Measurements from ENCODE around the gene PTPRF. TPM values are rescaled to one million over a fixed set of nuclear protein-coding genes. Genes with fewer than 3 reads are reported as not detected.

The PTPRF gene
- total and polyA plus RNA-seq, 9 donors: 24.4 to 165 (median 76.8) TPM

DNA sequence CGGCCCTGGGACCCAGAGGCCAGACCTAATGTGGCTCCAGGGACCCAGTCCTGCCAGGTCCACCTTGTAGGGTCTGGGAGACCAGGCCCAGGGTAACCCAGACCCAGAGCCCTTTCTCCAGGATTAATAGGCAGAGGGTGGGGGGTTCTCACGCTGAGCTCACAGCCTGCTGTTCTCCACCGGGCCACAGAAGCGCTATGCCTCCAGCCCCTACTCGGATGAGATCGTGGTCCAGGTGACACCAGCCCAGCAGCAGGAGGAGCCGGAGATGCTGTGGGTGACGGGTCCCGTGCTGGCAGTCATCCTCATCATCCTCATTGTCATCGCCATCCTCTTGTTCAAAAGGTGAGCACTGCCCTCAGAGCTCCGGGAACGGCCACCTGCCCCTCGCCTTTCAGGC lies 75.9 kb downstream of the PTPRF start:
- Histone ChIP-seq H3K9me3 (no peaks in the 10 kb centered on the region), H3K27ac (no peak overlapping the region), H3K4me3 (no peak overlapping the region), H3K27me3 (no peaks in the 10 kb centered on the region), H3K36me3 (no peaks in the 10 kb centered on the region), H3K4me1 (ENCODE audit: insufficient read depth) (no peaks in the 10 kb centered on the region)
- 89 to 95% (median 94%) methylated on average over 13 of the region's 13 CpGs for WGBS, 3 donors
- DNase-seq: no peak
- intact Hi-C loops (cut with DNase I): no loop called here
- TF ChIP-seq, protein P1, sequence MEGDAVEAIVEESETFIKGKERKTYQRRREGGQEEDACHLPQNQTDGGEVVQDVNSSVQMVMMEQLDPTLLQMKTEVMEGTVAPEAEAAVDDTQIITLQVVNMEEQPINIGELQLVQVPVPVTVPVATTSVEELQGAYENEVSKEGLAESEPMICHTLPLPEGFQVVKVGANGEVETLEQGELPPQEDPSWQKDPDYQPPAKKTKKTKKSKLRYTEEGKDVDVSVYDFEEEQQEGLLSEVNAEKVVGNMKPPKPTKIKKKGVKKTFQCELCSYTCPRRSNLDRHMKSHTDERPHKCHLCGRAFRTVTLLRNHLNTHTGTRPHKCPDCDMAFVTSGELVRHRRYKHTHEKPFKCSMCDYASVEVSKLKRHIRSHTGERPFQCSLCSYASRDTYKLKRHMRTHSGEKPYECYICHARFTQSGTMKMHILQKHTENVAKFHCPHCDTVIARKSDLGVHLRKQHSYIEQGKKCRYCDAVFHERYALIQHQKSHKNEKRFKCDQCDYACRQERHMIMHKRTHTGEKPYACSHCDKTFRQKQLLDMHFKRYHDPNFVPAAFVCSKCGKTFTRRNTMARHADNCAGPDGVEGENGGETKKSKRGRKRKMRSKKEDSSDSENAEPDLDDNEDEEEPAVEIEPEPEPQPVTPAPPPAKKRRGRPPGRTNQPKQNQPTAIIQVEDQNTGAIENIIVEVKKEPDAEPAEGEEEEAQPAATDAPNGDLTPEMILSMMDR (IDR thresholded peaks at IDR 0.05): no peak
- no peak for TF ChIP-seq POLR2A (IDR thresholded peaks at IDR 0.05)

DNA sequence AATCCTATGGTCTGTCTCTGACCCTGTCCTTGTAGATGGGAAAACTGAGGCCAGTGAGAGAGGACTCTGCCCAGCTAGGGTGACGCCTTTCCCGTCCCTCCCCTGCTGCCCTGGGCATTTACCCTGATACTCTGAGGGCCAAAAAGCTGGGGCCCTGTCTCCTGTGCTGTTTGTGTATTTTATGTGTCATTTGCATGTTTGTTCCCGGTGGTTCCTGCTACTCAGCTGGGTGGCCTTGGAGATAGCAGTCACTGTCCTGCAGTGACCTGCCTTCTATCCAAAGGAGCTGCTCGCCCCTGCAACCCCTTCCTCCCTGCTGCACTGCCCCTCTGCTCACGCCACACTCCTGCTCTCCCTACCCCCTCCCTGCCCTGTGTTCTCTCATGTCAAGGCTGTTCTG lies 78.1 kb downstream of the PTPRF start:
- no peak overlapping the region for H3K4me3 ChIP-seq
- no peaks in the 10 kb centered on the region for H3K27me3 ChIP-seq
- WGBS, 3 donors: 71 to 86% (median 84%) methylated on average over 5 of the region's 5 CpGs
- no peaks in the 10 kb centered on the region for H3K4me1 ChIP-seq (ENCODE audit: insufficient read depth)
- no peaks in the 10 kb centered on the region for H3K9me3 ChIP-seq
- H3K27ac ChIP-seq: no peak overlapping the region
- TF ChIP-seq, protein P1 (IDR thresholded peaks at IDR 0.05): no peak
- TF ChIP-seq POLR2A (IDR thresholded peaks at IDR 0.05) (no peak), EP300 (IDR thresholded peaks at IDR 0.05) (no peak)
- H3K36me3 ChIP-seq: no peaks in the 10 kb centered on the region
- intact Hi-C loops (cut with DNase I): no loop called here
- no peak for DNase-seq

DNA sequence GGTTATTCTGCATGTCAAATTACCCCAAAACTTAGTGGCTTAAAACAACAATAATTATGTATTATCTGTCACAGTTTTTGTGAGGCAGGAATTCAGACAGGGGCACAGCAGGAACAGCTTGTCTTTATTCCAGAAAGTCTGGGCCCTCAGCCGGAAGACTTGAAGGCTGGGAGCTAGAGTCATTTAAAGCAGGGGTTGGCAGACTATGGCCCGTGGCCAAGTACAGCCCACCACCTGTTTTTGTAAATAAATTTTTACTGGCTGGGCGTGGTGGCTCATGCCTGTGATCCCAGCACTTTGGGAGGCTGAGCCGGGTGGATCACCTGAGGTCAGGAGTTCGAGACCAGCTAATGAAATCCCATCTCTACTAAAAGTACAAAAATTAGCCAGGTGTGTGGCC lies 79.7 kb downstream of the PTPRF start:
- intact Hi-C loops (cut with DNase I): no loop called here

DNA sequence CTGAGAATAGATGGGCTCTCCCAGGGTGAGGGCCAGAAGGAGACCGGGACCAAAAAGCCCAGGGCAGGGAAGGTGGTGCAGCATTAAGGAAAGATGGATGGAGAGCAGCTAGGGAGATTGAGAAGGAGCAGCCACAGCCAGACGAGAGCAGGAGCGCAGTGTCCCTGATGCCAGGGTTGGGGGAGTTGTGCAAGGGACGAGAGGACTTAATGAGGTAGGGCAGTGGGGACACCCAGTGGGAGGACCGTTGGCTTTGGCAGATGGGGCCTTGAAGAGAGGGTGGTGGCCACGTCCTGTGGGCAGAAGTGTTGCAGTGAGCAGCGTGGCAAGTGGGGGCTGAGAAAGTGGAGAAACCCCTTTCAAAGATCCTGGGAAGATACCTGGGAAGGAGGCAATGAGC lies 81.3 kb downstream of the PTPRF start:
- DNase-seq: no peak
- H3K36me3 ChIP-seq: no peaks in the 10 kb centered on the region
- H3K27ac ChIP-seq: no peak overlapping the region

More for the DNA sequence above, 79.7 kb downstream of the PTPRF start:
- H3K4me1 ChIP-seq (ENCODE audit: insufficient read depth): no peaks in the 10 kb centered on the region
- DNase-seq: no peak
- no peak overlapping the region for H3K4me3 ChIP-seq
- 90 to 95% (median 91%) methylated on average over 5 of the region's 5 CpGs for WGBS, 3 donors
- H3K9me3 ChIP-seq: no peaks in the 10 kb centered on the region
- no peaks in the 10 kb centered on the region for H3K36me3 ChIP-seq
- H3K27me3 ChIP-seq: no peaks in the 10 kb centered on the region
- no peak overlapping the region for H3K27ac ChIP-seq
- TF ChIP-seq EP300 (IDR thresholded peaks at IDR 0.05) (no peak), POLR2A (IDR thresholded peaks at IDR 0.05) (no peak)

DNA sequence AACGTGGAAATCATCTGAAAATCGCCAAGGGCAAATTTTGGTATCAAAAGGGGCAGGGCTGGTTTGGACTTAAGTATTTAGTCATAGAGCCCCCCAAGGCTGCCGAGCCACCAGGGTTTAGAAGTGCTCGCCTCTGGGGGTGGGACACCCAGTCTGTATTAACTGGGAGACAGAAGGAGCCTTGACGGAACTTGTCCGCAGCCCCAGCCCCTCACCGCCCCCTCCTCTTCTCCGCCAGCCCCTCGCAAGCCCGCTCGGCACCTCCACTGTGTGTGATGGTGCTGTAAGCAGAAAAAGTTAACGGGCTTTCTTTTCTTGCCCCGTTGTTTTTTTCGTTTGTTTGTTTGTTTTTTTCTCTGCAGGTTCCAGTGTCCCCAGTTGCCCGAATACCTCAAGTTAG lies 81.7 kb downstream of the PTPRF start:
- Histone ChIP-seq H3K36me3 (no peaks in the 10 kb centered on the region), H3K9me3 (no peaks in the 10 kb centered on the region), H3K27me3 (no peaks in the 10 kb centered on the region), H3K4me1 (ENCODE audit: insufficient read depth) (no peaks in the 10 kb centered on the region), H3K27ac (no peak overlapping the region), H3K4me3 (no peak overlapping the region)
- 88 to 91% (median 89%) methylated on average over 15 of the region's 15 CpGs for WGBS, 3 donors
- no peak for DNase-seq
- intact Hi-C loops (cut with DNase I): no loop called here
- TF ChIP-seq, protein P1 (IDR thresholded peaks at IDR 0.05): no peak
- TF ChIP-seq EP300 (IDR thresholded peaks at IDR 0.05): no peak
- TF ChIP-seq POLR2A (IDR thresholded peaks at IDR 0.05): no peak

More for the DNA sequence above, 81.3 kb downstream of the PTPRF start:
- no peaks in the 10 kb centered on the region for H3K27me3 ChIP-seq
- no peak overlapping the region for H3K4me3 ChIP-seq
- no peaks in the 10 kb centered on the region for H3K4me1 ChIP-seq (ENCODE audit: insufficient read depth)
- intact Hi-C loops (cut with DNase I): no loop called here
- TF ChIP-seq EP300 (IDR thresholded peaks at IDR 0.05): no peak
- H3K9me3 ChIP-seq: no peaks in the 10 kb centered on the region
- 77 to 86% (median 84%) methylated on average over 7 of the region's 7 CpGs for WGBS, 3 donors

All from ovary (tissue), 9 donors.